NCI-H2227 (cell line): ENCODE measurements around the gene KLHL30.

Experiments
- DNase-seq: peaks from one replicate; lab custom pipeline; 2025; ENCODE audit not compliant: unreplicated experiment; lab: John Stamatoyannopoulos, UW

KLHL30 gene

DNA sequence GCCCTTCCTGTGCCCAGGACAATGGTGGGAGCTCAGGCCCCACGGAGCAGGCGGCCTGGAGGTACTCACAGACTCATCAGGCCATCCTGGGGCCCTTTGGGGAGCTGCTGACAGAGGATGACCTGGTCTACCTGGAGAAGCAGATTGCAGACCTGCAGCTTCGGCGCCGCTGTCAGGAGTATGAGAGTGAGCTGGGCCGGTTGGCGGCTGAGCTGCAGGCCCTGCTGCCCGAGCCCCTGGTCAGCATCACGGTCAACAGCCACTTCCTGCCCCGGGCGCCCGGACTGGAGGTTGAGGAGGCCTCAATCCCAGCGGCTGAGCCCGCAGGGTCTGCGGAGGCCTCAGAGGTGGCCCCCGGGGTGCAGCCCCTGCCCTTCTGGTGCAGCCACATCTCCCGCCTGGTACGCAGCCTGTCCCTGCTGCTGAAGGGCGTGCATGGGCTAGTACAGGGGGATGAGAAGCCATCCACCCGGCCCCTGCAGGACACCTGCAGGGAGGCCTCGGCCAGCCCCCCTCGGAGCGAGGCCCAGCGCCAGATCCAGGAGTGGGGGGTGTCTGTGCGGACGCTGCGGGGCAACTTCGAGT is 8.3 kb upstream of the KLHL30 start:
- DNase-seq: no peak

DNA sequence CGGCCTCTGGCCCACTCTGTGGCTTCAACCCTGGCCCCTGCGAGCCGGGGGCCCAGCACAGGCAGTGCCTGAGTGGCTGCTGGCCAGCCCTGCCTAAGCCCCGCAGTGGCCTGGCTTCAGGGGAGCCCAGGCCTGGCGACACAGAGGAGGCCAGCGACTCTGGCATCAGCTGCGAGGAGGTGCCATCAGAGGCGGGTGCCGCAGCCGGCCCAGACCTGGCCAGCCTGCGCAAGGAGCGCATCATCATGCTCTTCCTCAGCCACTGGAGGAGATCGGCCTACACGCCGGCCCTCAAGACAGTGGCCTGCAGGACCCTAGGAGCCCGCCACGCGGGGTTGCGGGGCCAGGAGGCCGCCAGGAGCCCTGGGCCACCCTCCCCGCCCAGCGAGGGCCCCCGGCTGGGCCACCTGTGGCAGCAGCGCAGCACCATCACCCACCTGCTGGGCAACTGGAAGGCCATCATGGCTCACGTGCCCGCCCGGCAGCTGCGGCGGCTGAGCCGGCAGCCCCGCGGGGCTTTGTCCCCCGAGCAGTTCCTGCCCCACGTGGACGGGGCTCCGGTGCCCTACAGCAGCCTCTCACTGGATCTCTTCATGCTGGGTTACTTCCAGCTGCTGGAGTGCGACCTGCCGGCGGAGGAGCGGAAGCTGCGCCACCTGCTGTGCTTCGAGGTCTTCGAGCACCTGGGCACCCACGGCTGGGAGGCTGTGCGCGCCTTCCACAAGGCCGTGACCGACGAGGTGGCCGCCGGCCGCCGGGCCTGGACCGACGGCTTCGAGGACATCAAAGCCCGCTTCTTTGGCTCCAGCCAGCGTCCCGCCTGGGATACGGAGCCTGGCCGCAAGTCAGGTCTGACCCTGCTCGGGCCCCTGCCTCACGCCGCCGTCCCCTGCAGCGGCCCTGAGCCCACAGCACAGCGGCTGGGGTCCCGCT is 7.5 kb upstream of the KLHL30 start:
- DNase-seq: no peak

DNA sequence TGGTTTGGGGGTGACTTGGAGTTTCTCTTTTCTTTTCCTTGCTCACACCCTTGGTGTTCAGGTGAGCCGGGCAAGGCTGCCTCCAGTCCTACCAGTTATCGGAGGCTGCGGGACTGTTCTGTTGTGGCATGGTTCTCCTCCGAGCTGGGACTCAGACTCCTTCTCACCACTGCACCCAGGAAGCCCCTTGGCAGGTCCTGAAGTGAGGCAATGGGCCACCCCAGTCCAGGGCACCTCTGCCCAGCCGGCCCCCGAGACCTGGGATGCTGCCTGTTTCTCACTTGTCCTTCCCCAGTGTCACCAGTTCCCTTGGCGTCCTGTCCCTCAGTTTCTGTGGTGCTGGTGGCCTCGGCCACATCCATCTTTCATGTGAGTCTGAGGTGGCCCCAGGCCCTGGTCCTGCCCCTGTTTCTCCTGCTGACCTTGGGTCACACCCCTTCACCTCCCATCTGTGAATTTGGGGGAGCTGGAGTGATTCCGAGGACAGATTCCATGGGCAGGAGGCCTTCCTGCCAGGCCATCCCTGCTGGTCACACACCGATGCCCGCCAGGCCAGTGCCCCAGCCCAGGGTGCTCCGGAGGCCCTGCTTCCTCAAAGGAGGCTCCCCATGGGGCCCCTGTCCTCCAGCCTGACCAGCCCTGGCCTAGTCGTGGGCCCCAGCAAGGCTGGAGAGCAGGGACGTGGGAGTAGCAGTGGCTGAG is 6.6 kb upstream of the KLHL30 start:
- DNase-seq: no peak

DNA sequence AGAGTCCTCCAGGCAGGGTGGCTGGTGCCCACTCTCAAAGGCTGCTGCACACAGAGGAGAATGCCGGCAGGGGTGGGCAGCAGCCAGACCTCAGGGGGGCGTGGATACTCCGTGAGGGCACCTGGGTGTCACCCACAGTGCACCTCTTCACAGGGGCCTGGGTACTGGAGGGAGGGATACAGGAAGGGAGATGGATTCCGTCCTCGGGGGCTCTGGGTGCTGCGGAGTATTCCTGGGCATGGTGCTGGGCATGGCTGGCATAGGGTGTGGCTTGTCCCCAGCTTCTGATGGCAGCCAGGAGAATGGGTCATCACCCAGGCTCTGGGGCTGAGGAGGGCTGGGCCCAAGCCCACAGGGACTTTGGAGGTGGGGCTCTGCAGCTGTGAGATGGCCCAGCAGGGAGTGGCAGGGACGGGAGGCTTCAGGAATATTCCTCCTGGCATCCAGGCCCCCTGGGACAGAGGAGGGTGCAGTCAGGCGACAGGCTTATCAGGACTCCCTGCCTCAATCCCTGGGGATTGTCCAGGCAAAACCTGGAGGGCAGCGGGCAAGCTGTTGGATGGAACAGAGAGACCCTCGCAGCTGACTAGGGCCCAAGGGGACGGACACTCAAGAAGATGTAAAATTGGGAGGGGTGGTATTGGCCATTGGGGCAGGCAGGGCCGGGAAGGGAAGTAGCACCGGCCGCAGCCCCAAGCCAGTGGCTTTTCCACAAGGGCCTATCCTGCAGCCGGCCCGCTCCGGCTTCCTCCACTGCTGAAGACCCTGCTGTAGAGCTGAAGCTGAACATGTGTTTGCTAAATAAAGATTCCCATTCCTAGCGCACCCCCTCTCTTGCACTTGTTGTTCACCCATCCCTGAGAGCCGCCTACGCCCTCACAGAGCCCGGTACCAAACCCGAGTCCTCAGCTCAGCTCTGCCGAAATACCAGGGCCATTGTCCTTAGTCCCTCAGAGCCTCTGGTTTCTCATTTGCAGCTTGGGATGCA is 5.7 kb upstream of the KLHL30 start:
- DNase-seq: no peak

DNA sequence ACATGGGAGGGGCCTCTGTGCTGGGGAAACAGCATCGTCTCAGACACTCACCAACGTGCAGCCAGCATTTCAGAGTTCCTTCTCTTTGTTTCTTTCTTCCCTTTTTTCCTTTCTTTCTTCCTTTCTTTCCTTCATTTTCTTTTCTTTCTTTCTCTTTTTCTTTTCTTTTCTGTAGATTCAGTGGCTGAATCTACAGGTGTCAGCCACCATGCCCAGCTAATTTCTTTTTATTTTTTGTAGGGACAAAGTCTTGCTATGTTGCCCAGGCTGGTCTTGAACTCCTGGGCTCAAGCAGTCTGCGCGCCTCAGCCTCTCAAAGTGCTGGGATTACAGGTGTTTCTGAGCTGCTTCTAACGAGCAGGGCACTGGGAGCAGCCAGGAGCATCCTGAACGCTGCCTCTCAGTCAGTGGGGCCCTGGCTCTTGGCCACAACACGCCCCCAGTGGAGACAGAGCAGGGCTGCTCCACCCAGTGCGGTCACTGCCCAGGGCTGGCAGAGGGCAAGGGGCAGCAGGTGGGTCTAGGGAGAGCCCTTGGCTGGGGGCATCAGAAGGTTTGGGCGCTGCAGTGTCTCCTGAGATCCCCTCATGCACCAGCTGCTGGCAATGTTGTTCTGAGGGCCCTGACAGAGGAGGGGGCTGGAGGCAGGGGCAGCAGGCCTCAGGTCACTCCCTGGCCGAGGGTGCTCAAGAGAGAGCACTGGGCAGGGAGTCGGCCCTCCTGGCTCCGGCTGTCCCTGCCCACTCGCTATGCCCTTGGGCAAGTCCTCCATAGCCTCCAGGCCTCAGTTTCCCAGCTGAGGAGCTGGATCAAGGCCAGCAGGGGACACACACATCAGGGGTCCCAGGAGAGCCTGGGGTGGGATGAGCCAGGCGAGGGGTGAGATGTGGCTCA is 4.7 kb upstream of the KLHL30 start:
- DNase-seq: no peak

DNA sequence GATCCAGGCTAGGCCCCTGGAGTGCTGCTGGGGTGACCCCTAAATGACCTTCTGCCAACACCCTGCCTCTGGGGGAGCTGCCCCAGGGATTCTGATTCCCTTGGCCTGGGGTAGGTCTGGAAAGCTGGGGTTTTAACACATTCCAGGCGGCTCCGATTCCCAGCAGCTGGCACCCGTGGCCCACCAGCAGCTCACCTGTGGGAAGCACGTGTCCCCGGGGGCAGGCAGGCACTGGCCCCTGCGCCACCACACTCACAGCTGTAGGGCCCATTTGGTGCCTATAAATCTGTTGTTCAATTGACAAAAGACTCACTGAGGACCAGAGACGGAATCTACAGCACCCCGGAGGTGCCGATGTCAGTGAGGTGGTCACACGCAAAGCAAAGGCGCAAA is 4.1 kb upstream of the KLHL30 start:
- DNase-seq: no peak

DNA sequence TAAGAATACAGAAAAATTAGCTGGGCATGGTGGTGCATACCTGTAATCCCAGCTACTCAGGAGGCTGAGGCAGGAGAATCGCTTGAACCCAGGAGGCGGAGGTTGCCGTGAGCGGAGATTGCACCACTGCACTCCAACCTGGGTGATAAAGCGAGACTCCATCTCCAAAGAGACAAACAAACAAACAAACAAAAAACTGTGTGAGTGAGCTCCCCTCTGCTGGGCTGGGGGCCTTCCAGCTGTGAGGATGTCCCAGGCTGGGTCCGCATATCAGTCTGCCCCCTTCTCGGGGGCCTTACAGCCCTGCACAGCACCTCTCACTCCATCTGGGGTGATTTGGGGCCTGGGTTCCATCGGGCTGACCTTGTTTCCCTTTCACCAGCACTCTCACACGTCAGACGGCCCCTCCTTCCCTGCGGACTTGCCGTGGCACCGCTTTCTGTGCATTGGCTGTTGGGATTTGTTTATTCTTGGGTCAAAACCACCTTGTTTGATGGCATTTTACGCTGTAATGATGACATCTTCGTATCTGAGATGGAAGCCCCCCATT is 2.8 kb upstream of the KLHL30 start:
- DNase-seq: no peak

DNA sequence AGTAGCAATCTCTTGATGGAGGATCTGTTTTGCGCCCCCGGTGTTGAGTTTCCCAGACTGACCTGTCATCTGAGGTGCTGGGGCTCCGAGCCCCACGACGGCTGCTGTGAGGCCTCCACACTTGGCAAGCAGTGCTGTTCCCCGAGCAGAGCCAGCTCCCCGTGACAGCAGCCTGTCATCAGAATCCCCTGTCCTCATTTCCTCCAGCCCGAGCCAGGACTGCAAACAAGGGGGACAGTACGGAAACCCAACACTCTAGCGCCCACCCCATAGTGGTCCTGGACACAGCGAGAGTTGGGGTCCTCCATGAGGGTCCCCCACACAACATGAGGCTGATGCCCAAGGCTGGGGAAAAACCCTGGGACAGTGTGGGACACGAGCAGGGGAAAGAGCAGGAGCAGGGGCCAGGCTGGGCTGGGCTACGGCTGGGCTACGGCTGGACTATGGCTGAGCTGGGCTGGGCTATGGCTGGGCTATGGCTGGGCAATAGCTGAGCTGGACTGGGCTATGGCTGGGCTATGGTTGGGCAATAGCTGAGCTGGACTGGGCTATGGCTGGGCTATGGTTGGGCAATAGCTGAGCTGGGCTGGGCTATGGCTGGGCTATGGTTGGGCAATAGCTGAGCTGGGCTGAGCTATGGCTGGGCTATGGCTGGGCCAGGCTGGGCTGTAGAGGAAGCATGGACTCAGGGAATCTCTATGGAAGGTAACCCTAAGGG is 1.5 kb upstream of the KLHL30 start:
- no peak for DNase-seq

DNA sequence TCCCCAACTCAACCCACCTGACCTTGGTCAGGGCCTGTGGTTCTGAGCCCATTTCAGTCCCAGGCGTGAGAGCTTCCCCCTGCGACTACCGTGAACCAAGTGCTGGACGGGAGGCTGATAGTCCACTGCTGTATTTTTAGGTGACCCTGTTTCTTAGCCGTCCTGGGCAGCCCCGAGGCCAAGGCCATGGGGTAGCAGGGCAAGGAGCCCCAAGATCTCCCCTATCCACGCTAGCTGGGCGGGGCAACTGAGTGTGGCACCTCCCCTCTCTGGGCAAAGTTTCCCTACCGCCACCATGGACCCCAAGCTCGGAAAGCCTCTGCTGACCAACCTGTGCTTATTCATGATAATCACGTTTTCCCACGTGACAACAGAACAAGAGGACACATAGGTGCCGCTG is 583 bp upstream of the KLHL30 start:
- no peak for DNase-seq

DNA sequence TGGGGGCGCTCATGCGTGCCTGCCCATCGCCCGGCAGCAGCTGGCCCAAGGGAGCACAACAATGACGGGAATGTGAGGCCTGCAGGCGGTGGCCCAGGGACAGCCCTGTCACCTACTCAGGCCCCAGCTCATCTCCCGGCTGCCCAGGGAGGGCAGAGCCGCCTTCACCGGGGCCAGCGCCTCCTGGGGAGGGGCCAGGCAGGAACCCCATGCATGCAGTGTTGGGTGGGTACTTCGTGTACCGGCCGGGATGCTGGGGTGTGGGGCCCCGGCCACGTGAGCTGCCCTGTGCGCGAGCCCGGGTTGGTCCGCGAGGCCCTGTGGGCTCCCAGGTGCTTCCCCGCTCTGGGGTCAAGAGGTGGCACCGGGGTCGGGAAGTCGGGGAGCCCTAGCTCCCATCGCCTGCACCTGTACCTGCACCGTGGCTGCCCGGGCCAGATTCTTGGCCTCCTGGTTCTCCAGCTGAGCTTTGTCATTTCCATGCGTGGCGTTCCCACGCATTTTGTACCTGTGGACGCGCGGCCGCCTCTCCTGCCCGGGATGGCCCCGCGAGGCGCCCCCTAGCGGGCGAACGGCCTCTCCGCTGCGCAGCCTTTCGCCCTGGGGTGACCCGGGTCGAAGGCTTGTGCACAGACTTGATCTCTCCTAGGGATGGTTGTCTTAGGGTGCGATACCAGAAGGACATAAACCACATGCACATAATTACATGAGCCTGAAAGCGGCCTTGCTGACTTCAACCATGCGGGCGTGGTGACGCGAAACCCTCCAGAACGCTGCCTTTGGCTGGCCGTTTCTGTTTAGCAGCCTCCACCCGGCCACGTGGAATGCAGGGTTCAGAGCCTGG is 950 bp downstream of the KLHL30 start:
- no peak for DNase-seq

DNA sequence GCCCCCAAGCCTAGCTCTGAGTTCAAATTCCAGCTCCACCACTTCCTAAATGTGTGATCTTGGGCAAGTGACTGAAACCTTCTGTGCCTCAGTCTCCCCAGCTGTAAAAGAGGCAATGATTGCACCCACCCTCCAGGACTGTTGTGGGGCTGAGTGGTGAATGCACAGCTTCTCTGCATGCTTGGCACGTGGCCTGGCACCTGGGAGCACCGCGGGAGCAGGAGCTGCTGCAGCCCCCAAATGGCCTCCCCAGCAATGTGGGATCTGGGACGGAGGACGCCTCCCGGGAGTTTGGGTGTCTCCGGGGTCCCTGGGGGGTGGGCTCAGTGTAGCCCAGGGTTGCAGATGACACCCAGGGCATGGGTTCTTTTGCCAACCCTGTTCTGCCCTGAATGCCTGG is 1.6 kb downstream of the KLHL30 start:
- DNase-seq: no peak

DNA sequence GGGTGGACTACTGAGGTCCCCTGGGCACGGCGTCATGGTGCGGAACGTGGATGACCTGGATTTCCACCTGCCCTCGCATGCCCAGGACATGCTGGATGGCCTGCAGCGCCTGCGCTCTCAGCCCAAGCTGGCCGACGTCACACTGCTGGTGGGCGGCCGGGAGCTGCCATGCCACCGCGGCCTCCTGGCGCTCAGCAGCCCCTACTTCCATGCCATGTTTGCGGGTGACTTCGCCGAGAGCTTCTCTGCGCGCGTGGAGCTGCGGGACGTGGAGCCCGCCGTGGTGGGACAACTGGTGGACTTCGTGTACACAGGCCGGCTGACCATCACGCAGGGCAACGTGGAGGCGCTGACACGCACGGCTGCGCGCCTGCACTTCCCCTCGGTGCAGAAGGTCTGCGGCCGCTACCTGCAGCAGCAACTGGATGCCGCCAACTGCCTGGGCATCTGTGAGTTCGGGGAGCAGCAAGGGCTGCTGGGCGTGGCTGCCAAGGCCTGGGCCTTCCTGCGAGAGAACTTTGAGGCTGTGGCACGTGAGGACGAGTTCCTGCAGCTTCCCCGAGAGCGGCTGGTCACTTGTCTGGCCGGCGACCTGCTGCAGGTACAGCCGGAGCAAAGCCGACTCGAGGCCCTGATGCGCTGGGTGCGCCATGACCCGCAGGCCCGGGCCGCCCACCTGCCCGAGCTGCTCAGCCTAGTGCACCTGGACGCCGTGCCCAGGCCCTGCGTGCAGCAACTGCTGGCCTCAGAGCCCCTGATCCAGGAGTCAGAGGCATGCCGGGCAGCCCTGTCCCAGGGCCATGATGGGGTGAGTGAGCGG is 2.5 kb downstream of the KLHL30 start:
- DNase-seq: no peak

DNA sequence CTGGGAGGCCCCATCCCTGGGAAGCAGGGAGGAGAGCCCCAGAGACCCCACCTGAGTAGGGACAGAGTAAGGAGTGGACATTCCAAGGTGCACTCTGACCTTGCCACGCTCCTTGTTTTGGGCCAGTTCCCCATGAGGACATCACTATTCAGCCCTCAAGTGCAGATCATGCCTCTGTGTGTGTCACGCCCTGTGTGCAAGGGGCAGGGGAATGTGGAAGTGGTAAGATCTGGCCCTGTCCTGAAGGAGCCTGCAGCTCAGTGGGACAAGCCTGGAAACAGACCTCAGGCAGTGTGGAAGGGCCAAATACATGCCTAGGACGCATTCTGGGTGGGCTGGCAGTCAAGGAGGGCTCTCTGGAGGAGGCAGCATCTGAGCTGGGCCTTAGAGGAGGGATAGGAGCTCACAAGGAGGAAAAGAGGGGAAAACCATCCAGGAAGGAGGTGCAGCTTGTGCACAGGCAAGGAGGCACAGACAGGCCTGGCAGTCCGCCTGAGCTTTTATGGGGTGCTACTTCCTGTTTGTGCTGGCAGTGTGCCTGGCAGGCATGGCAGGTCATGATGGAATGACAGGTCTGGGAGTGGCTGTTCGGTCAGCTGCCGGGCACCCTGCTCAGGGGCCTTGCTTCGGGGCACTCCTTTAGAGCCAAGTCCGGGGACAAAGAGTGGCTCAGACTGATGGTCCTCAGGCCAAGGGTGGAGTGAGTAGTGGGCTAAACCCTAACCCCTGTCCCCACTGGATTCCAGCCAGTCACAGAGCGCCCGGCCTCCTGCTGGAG is 3.3 kb downstream of the KLHL30 start:
- DNase-seq: no peak

DNA sequence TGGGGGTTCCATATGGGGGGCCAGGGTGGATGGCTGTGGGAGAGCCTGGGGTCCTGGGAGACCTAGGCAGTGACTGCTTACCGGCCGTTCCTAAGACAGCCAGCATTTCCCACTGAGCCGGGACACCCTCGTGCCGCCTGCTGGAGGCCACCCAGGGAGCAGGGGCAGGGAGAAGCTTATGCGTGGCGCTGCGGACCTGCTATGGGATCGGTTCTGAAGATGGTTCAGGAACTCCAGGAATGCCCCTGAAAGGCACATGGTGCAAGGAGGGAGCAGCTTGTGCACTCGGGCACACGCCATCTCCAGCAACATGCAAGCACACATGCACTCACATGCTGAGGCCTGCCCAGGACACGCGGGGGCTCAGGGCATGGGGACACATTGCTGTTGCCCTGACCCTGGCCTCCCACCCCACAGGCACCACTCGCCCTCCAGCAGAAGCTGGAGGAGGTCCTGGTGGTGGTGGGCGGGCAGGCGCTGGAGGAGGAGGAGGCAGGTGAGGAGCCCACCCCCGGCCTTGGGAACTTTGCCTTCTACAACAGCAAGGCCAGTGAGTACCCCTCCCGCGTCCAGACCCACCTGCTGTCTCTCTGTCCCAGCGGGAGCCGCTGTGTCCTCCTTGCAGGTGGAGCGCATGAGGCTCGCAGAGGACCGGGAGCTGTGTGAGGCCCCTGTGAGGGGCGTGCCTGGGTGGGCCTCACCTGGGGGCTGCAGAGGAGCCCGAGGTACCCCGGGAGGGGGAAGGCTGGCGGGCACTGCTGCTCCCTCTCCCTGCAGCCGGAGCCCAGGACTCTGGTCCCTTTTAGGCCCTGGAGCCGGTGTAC is 4.1 kb downstream of the KLHL30 start:
- DNase-seq: no peak

DNA sequence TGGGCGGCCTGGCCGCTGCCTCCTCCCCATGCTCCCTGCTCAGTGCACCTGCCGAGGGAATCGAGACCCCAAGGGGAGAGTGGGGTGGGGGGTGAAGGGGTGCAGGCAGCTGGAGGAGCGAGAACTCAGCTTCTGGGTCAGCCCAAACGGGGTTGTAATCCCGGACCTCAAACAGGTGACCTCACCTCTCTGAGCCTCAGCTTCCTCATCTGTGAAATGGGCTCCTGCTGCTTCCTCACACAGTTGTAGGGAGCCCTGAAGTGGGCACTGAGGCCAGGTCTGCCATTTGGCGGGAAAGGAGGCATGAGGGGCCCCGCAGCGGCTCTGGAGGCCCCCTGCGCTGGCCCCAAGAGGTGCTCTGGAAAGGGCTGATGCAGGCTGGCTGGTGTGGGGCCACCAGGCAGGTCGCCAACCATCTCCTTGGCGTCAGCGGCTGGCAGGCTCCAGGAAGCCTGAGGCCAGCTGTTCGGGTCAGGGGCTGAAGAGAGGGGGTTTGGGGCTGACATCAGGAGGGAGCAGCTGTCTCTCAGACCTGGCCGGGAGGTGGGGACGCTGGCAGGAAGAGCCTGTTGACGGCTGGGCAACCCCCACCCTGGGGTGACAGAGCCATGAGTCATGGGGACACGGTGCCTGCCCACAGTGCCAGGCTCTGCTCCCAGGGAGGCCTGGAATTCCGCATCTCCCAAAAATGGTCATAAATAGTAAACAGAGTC is 4.9 kb downstream of the KLHL30 start:
- no peak for DNase-seq
